ENCODE data around the gene CELF4. TPM values are rescaled to one million over a fixed set of nuclear protein-coding genes. Genes with fewer than 3 reads are reported as not detected.

Gene CELF4
- total RNA-seq, 1 experiment from 2014 or later = 0.40 TPM

- no peak overlapping the region for H3K4me3 ChIP-seq (ENCODE audit: low read length)
- H3K9ac ChIP-seq (ENCODE audit: low read length) = no peak overlapping the region
- H3K4me2 ChIP-seq (ENCODE audit: low read length) = no peak overlapping the region
- no TSS peak for BruUV-seq (replicated peaks)
- ChIA-PET POLR2A (ENCODE audit: unreplicated experiment) (no interaction called here), CTCF (no interaction called here)
- no peaks in the 10 kb centered on the region for H3K36me3 ChIP-seq (ENCODE audit: low read depth, low read length)
- H3K4me1 ChIP-seq (ENCODE audit: insufficient read depth, low read length) = no peaks in the 10 kb centered on the region
- no peak for TF ChIP-seq EZH2 (IDR thresholded peaks at IDR 0.05; ENCODE audit: low read length, unreplicated experiment)
- no peak for TF ChIP-seq EZH2phosphoT487 (IDR thresholded peaks at IDR 0.05; ENCODE audit: borderline replicate concordance, low read length)
- no peak for TF ChIP-seq CTCF (conservative IDR thresholded peaks at IDR 0.05; ENCODE audit: low read depth, low read length)
- H3K9me2 ChIP-seq (replicated peaks; ENCODE audit: low read length) = no peaks in the 10 kb centered on the region
- no peaks in the 10 kb centered on the region for H3K9me3 ChIP-seq (ENCODE audit: low read length)
- DNase-seq = no peak
- H4K20me1 ChIP-seq (ENCODE audit: low read length) = no peaks in the 10 kb centered on the region
- no peaks in the 10 kb centered on the region for H3K27me3 ChIP-seq (ENCODE audit: low read length)
- H3K27ac ChIP-seq (ENCODE audit: low read length) = no peak overlapping the region
- intact Hi-C loops (cut with micrococcal nuclease) = no loop called here
- ATAC-seq = no peak
- H3F3A ChIP-seq (ENCODE audit: low read length, unreplicated experiment) = no peaks in the 10 kb centered on the region
- no peaks in the 10 kb centered on the region for H3K79me2 ChIP-seq (ENCODE audit: low read length)
- H2AFZ ChIP-seq (ENCODE audit: low read length) = no peak overlapping the region
Observed at GRCh38 chr18:37543321-37543720, 22.3 kb downstream of the CELF4 start.

GRCh38 chr18:37541517-37541916 lies 24.1 kb downstream of the CELF4 start:
- H3K36me3 ChIP-seq (ENCODE audit: low read depth, low read length) = no peaks in the 10 kb centered on the region
- BruUV-seq (replicated peaks) = no TSS peak
- H2AFZ ChIP-seq (ENCODE audit: low read length) = no peak overlapping the region
- no peaks in the 10 kb centered on the region for H4K20me1 ChIP-seq (ENCODE audit: low read length)
- CTCF ChIA-PET = no interaction called here
- no peaks in the 10 kb centered on the region for H3K27me3 ChIP-seq (ENCODE audit: low read length)
- POLR2A ChIA-PET (ENCODE audit: unreplicated experiment) = no interaction called here
- H3F3A ChIP-seq (ENCODE audit: low read length, unreplicated experiment) = no peaks in the 10 kb centered on the region
- H3K4me2 ChIP-seq (ENCODE audit: low read length) = no peak overlapping the region
- no peak for DNase-seq
- no peaks in the 10 kb centered on the region for H3K9me3 ChIP-seq (ENCODE audit: low read length)
- H3K79me2 ChIP-seq (ENCODE audit: low read length) = no peaks in the 10 kb centered on the region
- ATAC-seq = no peak
- H3K9ac ChIP-seq (ENCODE audit: low read length) = no peak overlapping the region
- intact Hi-C loops (cut with micrococcal nuclease) = no loop called here
- no peak overlapping the region for H3K27ac ChIP-seq (ENCODE audit: low read length)
- TF ChIP-seq CTCF (conservative IDR thresholded peaks at IDR 0.05; ENCODE audit: low read depth, low read length) = no peak
- no peak for TF ChIP-seq EZH2phosphoT487 (IDR thresholded peaks at IDR 0.05; ENCODE audit: borderline replicate concordance, low read length)
- TF ChIP-seq EZH2 (IDR thresholded peaks at IDR 0.05; ENCODE audit: low read length, unreplicated experiment) = no peak
- H3K9me2 ChIP-seq (replicated peaks; ENCODE audit: low read length) = no peaks in the 10 kb centered on the region
- no peak overlapping the region for H3K4me3 ChIP-seq (ENCODE audit: low read length)
- H3K4me1 ChIP-seq (ENCODE audit: insufficient read depth, low read length) = no peaks in the 10 kb centered on the region

GRCh38 chr18:37540424-37541138 lies 25.0 kb downstream of the CELF4 start:
- CTCF ChIA-PET = no interaction called here
- H2AFZ ChIP-seq (ENCODE audit: low read length) = no peak overlapping the region

More at GRCh38 chr18:37540424-37541138, 25.0 kb downstream of the CELF4 start:
- Histone ChIP-seq H3K27me3 (ENCODE audit: low read length) (no peaks in the 10 kb centered on the region), H3K4me2 (ENCODE audit: low read length) (no peak overlapping the region), H3K79me2 (ENCODE audit: low read length) (no peaks in the 10 kb centered on the region), H3K36me3 (ENCODE audit: low read depth, low read length) (no peaks in the 10 kb centered on the region), H3K4me3 (ENCODE audit: low read length) (no peak overlapping the region), H3K9ac (ENCODE audit: low read length) (no peak overlapping the region), H4K20me1 (ENCODE audit: low read length) (no peaks in the 10 kb centered on the region), H3K9me2 (replicated peaks; ENCODE audit: low read length) (no peaks in the 10 kb centered on the region), H3K9me3 (ENCODE audit: low read length) (no peaks in the 10 kb centered on the region), H3K4me1 (ENCODE audit: insufficient read depth, low read length) (no peaks in the 10 kb centered on the region), H3F3A (ENCODE audit: low read length, unreplicated experiment) (no peaks in the 10 kb centered on the region), H3K27ac (ENCODE audit: low read length) (no peak overlapping the region)
- intact Hi-C loops (cut with micrococcal nuclease) = no loop called here
- DNase-seq = no peak
- ATAC-seq = no peak
- POLR2A ChIA-PET (ENCODE audit: unreplicated experiment) = no interaction called here
- BruUV-seq (replicated peaks) = no TSS peak
- no peak for TF ChIP-seq EZH2 (IDR thresholded peaks at IDR 0.05; ENCODE audit: low read length, unreplicated experiment)
- no peak for TF ChIP-seq EZH2phosphoT487 (IDR thresholded peaks at IDR 0.05; ENCODE audit: borderline replicate concordance, low read length)
- no peak for TF ChIP-seq CTCF (conservative IDR thresholded peaks at IDR 0.05; ENCODE audit: low read depth, low read length)

Measured in PC-3 (cell line).